Brain microvascular endothelial cell (primary cell): Measurements from ENCODE around the gene RERE.
A peak's percentile ranks its signal among the peaks of the same experiment; 100 is the strongest.

Source experiments
- DNase-seq: peaks from one replicate; pipeline ENCODE4 v3.0.0-alpha.2; 2020
- H3K27ac ChIP-seq: fragments of 250-450 bp; sonication (Bioruptor Pico); 2 replicates; pipeline ENCODE4 v1.5.1; 2020; ENCODE audit warnings: mild to moderate bottlenecking, moderate library complexity
- H3K27me3 ChIP-seq: fragments of 250-450 bp; sonication (Bioruptor Pico); replicated peaks from 2 replicates; pipeline ENCODE4 v1.5.1; 2020; ENCODE audit warnings: mild to moderate bottlenecking
- H3K36me3 ChIP-seq: fragments of 250-450 bp; sonication (Bioruptor Pico); replicated peaks from 2 replicates; pipeline ENCODE4 v1.5.1; 2020; ENCODE audit warnings: mild to moderate bottlenecking
- H3K4me3 ChIP-seq: 2 replicates; pipeline ENCODE4 v1.5.1; 2011; ENCODE audit warnings: low read depth, mild to moderate bottlenecking, control low read depth, low read length, moderate library complexity
- in situ Hi-C: cut with HindIII; loops from 2 replicates; pipeline ENCODE4 v1.10.0; 2017; ENCODE audit warnings: low sequenced_read_pairs, low pct_ligation_motif_present
- TF ChIP-seq, protein P1 (sequence below): IDR thresholded peaks from 2 replicates; pipeline ENCODE4 v1.5.1; 2011; ENCODE audit warnings: low read depth, mild to moderate bottlenecking, moderate library complexity, low read length, control low read depth, inconsistent platforms; ENCODE audit errors: missing control alignments

The RERE gene

DNA sequence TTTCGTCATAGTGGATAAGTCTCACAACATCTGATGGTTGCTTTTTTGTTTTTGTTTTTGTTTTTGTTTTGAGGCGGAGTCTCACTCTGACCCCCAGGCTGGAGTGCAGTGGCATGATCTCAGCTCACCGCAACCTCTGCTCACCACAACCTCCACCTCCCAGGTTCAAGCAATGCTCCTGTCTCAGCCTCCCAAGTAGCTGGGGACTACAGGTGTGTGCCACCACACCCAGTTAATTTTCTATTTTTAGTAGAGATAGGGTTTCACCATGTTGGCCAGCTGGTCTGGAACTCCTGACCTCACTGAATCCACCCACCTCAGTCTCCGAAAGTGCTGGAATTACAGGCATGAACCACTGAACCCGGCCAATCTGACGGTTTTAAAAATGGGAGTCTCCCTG is 109.2 kb downstream of the RERE start:
- H3K4me3 ChIP-seq, result no peak overlapping the region
- no peaks in the 10 kb centered on the region for H3K27me3 ChIP-seq
- no peaks in the 10 kb centered on the region for H3K36me3 ChIP-seq
- in situ Hi-C loops, result no loop called here
- H3K27ac ChIP-seq, result no peak overlapping the region
- TF ChIP-seq, protein P1, sequence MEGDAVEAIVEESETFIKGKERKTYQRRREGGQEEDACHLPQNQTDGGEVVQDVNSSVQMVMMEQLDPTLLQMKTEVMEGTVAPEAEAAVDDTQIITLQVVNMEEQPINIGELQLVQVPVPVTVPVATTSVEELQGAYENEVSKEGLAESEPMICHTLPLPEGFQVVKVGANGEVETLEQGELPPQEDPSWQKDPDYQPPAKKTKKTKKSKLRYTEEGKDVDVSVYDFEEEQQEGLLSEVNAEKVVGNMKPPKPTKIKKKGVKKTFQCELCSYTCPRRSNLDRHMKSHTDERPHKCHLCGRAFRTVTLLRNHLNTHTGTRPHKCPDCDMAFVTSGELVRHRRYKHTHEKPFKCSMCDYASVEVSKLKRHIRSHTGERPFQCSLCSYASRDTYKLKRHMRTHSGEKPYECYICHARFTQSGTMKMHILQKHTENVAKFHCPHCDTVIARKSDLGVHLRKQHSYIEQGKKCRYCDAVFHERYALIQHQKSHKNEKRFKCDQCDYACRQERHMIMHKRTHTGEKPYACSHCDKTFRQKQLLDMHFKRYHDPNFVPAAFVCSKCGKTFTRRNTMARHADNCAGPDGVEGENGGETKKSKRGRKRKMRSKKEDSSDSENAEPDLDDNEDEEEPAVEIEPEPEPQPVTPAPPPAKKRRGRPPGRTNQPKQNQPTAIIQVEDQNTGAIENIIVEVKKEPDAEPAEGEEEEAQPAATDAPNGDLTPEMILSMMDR, result no peak
- no peak for DNase-seq

DNA sequence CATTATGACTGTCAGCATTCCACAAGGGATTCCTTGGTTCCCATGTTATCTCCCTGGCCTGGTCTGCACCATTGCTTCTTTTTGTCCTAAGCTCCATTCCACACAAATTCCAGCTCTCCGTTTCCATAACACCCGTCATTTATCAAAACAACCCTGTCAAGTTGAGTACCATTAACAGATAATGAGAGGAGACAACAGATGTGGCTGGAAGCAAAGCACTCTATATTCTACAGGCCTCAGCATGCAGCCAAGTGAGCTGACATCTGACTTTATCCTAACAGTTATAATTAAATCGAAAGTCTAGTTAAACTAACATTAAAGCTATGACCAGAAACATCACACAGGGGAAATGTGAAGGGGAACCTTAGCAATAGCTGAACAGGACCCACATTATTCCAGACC is 110.4 kb downstream of the RERE start:
- DNase-seq, result peak; percentile 59
- peak overlapping the region; percentile 15 for H3K27ac ChIP-seq
- no peaks in the 10 kb centered on the region for H3K36me3 ChIP-seq
- in situ Hi-C loops, result no loop called here
- no peak overlapping the region for H3K4me3 ChIP-seq
- TF ChIP-seq, protein P1, result no peak
- H3K27me3 ChIP-seq, result no peaks in the 10 kb centered on the region

DNA sequence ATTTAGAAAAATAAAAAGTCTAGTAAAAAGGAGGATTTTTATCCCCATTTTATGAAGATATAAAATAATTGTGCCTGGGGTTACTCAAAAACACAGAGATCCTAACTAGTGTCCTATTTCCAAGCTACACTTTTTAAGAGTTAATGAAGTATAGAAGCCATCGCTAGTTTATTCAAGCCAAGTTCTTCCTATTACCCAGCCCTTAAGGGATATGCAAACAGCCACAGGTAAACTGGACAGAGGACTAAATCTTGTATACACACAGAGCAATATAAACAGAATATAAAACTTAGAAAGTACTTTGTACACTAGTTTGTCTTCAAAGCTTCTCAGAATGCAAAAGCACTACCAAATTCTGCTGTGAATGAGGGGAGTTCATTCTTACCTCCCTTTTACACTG is 111.1 kb downstream of the RERE start:
- Histone ChIP-seq H3K27ac (no peak overlapping the region), H3K36me3 (no peaks in the 10 kb centered on the region), H3K27me3 (no peaks in the 10 kb centered on the region), H3K4me3 (no peak overlapping the region)
- TF ChIP-seq, protein P1, result no peak
- in situ Hi-C loops, result no loop called here
- DNase-seq, result no peak

DNA sequence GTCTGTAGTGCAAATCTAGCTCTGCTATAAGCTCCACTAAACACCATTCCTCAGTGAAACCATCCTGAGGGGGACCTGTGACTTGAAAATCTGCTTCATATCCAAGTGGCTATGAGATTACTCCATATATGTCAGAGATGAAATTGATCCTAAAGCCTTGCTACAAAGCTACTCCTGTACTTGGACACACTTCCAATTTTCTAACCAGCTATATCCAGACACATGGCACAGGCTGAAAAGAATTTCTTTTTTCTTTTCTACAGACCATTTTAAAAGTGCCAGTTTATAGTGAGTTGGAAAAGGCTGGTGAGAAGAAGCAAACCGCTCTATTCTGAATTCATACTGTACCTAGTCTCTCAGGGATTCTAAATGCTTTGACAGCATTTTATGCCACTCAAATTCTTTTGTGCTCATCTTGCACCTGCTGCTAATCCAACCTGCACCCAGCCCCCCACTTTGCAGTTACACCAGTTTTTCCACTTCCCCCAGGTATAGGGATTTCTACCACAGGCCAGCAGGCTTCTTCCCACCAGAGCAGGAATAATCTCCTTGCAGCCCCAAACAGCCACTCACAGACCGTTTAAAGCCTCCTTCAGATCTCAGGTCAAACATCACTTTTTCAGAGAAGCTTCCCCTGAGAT is 112.5 kb downstream of the RERE start:
- no peaks in the 10 kb centered on the region for H3K27me3 ChIP-seq
- H3K36me3 ChIP-seq, result no peaks in the 10 kb centered on the region
- no peak overlapping the region for H3K4me3 ChIP-seq
- no peak overlapping the region for H3K27ac ChIP-seq
- in situ Hi-C loops, result no loop called here
- DNase-seq, result no peak
- TF ChIP-seq, protein P1, result no peak

DNA sequence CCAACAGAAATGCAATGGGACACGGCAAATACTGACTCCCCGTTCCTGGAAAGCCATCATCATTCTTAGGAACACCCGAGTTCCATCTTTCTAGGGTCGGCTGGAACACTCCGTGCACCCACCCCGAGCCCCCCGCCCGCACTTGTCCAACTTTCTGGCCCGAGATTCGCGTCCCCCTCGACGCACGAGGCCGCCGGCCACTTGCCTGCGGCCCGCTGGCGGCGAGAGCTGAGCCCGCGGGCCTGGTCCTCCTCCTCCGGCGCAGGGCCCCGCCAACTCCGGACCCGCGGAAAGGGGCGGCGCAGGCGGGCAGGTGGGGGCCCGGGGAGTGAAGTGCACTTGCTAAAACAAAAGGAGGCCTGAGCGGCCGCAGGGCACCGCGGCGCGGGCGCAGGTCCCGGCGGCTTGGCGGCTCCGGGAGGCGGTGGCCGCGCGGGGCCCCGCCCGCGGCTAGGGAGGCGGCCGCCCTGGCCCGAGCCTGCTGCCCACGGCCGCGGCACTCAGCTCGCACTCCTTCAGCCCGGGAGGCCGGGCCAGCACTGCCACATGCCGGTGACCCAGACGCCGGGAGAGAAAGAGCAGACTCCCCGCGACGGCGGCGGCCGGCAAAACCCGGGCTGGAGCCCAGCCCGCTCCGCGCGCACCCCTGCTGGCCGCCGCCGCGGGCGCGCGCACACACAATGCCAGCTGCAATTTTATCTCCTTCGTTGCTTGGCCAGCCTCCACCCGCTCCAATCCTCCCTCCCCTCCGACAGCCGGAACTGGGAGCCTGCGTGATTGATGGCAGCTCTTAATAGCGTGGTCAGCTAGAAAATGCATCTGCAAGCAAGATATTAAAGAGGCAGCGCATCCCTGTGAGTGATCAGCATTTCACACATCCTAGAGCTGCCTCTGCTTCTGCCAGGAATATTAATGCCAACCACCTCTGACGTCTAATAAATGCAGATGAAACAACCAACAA is 114.3 kb downstream of the RERE start:
- peak overlapping the region; percentile 66 for H3K4me3 ChIP-seq
- no peaks in the 10 kb centered on the region for H3K36me3 ChIP-seq
- H3K27me3 ChIP-seq, result no peaks in the 10 kb centered on the region
- peak overlapping the region; percentile 53 for H3K27ac ChIP-seq
- DNase-seq, result peak; percentile 89
- in situ Hi-C loops, result no loop called here
- TF ChIP-seq, protein P1, result peak; percentile 14
